SW480 (cell line): Measurements from ENCODE around the gene LIMK1.
A peak's percentile ranks its signal among the peaks of the same experiment; 100 is the strongest.

Experiments used
- DNase-seq: peaks from one replicate; pipeline ENCODE4 v3.0.0-alpha.2; 2016; ENCODE audit warnings: low spot score

LIMK1 gene

GRCh38 chr7:74056096-74056915 is 27.3 kb upstream of the LIMK1 start:
- DNase-seq: no peak

DNA sequence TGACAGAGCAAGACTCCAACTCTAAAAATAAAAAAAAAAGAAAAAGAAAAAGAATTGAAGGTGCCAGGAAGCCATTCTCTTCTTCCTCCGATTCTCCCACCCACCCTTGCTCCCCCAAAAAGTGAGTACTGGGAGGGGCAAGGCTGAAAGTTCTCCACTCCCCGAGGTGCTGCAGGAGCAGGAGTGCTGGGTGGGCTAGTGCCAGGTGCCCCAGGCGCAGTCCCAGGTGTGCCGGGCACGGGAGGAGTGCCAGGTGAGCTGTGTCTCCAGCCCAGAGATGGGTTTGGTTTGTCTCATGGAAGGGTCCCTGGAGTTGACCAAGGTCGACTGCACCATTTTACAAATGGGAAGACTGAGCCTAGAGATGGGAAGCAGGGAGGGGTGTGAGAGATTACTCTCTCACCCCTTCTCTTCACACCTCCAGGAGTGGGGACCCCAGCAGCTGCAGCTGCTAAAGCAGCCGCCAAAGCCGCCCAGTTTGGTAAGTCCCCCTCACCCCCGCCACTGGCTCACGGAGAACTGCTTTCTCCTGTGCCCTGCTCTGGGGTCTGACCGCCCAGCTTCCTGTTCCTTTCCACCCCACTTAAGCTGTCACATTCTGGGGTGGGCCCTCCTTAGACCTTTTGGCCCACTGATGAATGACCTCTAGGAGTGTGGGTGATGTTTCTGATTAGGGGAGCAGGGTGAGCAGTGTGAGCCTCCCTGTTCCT is 26.2 kb upstream of the LIMK1 start:
- no peak for DNase-seq

DNA sequence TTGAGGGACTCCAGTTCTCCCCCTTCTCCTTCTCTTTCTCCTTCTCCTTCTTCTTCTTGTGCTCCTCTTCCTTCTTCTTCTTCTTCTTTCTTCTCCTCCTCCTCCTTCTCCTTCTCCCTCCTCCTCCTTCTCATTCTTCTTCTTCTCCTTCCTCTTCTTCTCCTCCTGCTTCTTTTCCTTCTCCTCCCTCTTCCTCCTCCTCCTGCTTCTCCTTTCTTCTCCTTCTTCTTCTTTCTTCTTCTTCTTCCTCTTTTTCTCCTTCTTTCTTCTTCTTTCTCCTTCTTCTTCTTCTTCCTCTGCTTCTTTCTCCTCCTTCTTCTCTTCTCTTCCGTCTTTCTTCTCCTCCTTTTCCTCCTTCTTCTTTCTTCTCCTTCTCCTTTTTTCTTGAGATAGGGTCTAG is 25.6 kb upstream of the LIMK1 start:
- no peak for DNase-seq

GRCh38 chr7:74058486-74058885 is 25.1 kb upstream of the LIMK1 start:
- DNase-seq: no peak

GRCh38 chr7:74059037-74059436 is 24.6 kb upstream of the LIMK1 start:
- no peak for DNase-seq

- no peak for DNase-seq
Measured at GRCh38 chr7:74059681-74060588, 23.7 kb upstream of the LIMK1 start.

- peak; percentile 75 for DNase-seq
Measured at GRCh38 chr7:74061840-74062539, 21.6 kb upstream of the LIMK1 start.

GRCh38 chr7:74063223-74063641 is 20.4 kb upstream of the LIMK1 start:
- no peak for DNase-seq

GRCh38 chr7:74063646-74064045 is 20.0 kb upstream of the LIMK1 start:
- no peak for DNase-seq

- no peak for DNase-seq
Measured at GRCh38 chr7:74064696-74065095, 18.9 kb upstream of the LIMK1 start.

GRCh38 chr7:74066626-74067025 is 17.0 kb upstream of the LIMK1 start:
- no peak for DNase-seq

DNA sequence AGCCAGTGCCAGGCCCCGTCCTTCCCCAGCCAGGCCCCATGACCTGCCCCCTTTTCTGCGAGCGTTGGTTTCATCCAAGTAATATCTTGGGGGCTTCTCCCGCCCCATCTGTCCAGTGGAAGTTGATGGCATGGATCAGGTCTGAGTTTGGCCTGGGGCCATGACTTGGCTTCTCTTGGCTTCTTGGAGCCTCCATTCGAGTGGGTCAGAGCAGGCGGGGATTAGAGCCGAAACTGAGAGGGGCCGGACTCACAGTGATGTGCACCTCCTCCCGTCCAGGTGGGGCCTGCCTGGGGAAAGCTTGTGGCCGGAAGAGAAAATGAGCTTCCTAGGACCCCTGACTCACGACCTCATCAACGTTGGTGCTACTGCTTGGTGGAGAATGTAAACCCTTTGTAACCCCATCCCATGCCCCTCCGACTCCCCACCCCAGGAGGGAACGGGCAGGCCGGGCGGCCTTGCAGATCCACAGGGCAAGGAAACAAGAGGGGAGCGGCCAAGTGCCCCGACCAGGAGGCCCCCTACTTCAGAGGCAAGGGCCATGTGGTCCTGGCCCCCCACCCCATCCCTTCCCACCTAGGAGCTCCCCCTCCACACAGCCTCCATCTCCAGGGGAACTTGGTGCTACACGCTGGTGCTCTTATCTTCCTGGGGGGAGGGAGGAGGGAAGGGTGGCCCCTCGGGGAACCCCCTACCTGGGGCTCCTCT is 15.1 kb upstream of the LIMK1 start:
- no peak for DNase-seq

DNA sequence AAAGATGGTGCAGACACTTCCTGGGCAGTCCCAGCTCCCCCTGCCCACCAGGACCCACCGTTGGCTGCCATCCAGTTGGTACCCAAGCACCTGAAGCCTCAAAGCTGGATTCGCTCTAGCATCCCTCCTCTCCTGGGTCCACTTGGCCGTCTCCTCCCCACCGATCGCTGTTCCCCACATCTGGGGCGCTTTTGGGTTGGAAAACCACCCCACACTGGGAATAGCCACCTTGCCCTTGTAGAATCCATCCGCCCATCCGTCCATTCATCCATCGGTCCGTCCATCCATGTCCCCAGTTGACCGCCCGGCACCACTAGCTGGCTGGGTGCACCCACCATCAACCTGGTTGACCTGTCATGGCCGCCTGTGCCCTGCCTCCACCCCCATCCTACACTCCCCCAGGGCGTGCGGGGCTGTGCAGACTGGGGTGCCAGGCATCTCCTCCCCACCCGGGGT is 14.5 kb upstream of the LIMK1 start:
- DNase-seq: no peak

DNA sequence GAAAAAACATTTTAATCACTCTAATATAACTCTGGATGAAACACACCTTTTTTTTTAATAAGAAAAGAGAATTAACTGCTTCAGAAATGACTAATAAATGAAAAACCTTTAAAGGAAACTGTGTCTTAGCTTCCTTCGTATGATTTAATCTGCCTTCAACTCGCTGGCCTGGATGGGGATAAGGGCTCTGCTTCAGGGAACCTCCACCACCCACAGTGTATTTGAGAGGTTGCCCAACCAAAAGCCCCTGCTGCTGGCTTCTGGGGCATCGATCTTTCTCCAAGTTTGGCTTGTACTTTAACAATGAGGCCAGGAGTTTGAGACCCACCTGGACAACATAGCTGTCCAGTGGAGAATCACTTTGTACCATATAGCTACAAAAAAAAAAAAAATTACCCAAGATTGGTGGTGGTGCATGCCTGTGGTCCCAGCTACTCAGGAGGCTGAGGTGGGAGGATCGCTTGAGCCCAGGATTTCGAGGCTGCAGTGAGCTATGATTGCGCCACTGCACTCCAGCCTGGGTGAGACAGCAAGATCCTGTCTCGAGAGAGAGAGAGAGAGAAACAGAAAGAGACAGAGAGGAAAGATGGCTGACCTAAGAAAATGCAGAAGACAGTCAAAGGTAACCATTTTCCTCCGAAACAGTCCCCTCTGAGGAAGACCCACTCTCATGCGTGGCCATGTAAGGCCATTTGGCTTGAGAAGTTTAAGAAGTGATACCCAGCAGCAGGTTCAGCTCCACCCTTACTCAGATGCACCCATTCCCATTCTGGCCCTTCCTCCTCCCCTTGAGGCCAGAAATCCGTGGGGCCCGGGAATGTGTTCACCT is 13.6 kb upstream of the LIMK1 start:
- DNase-seq: no peak

GRCh38 chr7:74070619-74070921 is 13.0 kb upstream of the LIMK1 start:
- DNase-seq: no peak

- DNase-seq: no peak
Measured at GRCh38 chr7:74071121-74071520, 12.5 kb upstream of the LIMK1 start.

DNA sequence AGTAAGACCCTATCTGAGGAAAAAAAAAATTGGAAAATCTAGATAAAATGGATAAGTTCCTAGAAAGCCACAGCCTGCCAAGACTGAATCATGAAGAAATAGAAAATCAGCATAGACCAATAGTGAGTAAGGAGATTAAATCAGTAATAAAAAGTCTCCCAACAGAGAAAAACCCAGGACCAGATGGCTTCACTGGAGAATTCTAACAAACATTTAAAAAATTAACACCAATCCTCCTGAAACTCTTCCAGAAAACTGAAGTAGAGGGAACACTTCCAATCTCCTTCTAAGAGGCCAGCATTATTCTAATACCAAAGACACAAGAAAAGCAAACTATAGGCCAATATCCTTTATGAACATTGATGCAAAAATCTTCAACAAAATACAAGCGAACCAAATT is 8.8 kb upstream of the LIMK1 start:
- no peak for DNase-seq

DNA sequence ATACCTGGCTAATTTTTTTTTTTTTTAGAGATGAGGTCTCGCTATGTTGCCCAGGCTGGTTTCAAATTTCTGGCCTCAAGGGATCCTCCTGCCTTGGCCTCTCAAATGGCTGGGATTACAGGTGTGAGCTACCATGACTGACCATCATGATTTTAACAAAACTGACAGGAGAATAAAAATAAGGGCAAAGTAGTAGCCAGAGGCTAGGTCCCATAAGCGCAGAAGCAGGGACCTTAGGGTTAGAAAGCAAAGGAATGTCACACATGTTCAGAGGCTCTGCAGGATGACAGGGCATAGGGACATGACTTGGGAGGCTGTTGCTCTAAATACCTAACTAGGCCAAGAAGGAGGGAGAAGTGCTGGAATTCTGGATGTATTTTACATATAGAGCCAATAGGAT is 5.1 kb upstream of the LIMK1 start:
- DNase-seq: no peak

DNA sequence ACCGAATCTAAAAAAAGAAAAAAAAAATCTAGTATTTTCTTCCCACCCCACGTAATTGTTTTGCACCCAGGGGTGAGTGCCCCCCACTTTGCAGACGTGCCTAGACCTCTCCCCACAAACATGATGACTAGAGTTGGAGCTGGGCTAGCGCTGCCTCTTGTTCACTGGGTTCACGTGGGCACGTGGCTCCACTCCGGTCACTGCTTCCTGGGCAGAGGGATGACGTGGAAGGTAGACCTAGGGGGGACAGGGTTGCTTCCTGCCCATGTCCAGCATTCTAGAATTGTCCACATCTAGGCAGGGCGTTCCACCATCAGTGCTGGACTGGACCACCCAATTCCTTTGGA is 861 bp upstream of the LIMK1 start:
- DNase-seq: no peak

DNA sequence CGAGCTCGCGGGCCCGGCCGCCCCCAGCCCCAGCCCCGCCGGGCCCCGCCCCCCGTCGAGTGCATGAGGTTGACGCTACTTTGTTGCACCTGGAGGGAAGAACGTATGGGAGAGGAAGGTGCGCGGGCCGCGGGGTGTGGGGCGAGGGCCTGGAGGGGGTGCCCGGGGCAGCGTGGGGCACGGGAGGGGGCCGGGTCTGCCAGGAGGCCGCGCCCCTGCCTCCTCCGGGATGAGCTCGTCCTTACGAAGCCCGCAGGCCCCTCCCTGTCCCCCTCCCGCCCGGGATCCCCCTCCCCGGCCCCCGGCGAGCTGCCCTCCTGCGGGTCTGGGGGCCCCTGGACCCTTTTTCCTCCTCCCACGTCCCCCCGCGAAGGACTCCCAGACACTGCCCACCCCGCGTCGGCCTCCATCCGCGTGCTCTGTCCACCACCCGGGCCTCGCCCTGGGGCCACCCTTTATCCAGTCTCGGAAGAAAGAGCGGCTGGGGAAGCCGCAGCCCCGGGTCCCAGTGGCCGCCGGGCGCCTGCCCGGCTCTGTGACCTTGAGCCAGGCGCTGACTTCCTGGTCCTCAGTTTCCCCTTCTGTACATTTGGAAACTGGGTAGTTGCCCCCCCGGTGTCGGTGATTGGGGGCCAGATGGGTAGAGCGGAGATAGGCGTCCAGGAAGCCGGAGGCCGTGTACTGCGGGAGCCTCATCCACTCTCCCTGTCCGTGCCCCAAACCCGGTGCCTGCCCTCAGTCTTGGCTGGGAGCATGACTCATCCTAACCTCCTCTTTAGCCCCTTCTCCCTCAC is 521 bp downstream of the LIMK1 start:
- peak; percentile 79 for DNase-seq
